Iris pigment epithelial cell (primary cell): ENCODE measurements around the gene ORM2.

Source experiments
- DNase-seq: peaks from one replicate; pipeline ENCODE4 v3.0.0-alpha.2; 2011; ENCODE audit warnings: low read depth

Gene ORM2

DNA sequence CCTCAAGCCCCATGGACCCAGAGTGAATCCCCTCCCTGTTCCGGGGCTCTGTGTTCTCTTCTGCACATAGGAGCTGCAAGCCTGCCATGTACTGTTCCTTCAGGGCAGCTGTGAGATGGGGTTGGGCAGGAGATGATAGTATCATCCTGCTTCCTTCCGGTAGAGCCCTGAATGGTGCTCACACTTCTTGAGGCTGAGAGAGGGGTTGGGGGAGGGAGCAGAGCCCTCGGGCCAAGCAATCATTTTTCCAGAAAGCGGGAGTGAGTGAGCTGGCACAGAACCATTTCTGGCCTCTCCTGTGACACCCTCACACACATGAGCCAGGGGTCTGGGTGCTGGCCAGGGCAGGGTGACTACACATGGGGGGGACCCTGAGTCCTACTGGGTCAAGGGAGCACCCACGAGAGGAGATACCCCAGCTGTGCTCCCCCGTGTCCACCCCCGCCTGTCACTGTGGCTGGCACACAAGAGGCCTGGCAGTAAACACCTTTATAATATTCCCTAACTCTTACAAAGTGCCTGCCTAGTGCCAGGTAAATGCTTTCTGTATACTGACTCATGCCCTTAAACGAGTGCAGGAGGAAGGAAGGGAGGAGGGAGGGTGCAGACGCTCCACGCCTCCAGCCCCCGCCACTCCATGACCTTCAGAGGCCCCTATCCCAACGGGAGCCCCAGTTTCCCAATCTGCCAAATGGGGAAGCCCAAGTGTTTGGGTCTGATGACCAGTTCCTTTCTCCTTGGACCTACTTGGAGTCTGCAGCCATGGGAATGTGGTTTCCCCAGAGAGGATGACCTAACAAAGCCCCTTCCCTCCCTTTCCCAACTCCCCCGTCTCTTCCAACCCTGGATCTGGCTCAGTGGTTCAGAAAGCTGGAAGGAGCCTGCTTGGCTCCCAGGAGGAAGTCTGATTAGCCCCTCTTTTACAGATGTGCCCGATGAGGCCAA lies 42.6 kb downstream of the ORM2 start:
- DNase-seq: no peak

DNA sequence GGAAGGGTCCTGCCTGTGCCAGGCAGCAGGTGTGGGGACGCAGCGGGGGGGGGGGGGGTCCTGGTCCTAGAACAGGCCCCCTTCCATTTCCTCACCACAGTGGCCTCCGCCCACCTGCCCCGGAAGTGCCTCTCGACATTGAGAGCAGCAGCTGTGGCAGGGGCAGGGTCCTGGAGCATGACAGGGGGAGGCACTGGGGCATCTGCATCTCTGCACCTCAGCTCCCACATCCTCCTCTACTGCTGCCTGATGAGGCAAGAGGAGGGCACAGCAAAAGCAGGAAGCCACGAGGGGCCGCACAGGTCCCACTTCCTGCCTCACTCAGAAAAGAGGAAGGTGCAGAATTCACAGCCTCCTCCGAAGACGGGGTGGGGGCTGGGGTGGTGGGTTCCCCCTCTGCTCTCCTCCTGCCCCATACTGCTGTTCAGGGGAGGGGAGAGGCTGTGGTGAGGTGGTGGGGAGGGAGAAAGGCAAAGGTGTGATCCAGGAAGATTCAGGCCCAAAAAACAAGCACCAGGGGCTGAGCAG lies 43.3 kb downstream of the ORM2 start:
- no peak for DNase-seq

DNA sequence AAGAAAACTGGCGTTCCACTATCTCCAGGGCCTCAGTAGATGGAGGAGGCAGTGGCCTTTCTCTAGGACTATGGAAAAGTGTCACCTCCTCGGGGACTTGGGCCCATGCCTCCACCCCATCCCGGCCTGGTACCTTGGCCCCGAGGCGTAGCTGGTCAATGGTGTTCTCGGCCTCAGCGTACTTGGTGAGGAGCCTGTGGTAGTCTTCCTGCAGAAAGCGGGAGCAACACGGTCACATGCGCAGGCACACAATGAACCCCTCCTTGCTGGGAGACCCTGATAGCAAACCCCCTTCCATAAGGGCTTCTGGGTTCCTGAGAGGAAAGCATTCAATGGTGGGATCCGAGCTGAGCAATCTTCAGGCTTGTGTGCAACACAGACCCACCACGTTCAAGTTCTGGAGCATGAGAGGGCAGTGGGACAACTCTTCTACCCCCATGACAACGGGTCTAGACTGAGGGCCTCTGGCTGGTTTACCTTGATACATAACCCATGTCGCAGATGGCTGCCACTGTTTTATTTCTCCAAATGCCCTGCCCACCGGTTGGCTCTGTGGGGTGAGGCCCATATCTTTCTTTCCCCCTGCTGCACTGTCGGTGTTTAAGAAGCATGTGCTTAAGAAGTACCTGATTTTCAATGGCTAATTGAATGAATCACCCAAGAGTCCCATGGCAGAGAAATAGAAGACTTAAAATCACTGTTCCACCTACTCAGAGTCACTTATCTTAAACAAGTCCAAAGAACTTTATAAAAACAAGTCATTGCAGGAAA lies 44.5 kb downstream of the ORM2 start:
- no peak for DNase-seq

DNA sequence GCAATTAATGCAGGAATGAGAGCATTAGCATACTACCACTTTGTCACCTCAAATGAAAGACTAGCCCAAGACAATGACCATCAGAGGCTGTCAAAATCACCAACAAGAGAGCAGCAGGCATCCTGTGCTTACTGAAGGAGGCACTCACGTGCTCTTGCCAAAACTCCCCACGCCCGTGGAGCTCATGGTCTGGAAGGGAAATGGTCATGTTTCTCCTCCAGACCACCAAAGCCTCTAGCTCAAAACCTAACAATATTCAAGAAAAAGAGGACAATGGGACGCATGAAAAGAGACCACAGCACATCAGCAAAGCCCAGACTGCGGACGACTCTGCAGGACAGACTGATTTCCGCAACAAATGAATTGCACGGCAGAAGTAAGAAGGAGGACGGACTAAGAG lies 45.3 kb downstream of the ORM2 start:
- DNase-seq: no peak

DNA sequence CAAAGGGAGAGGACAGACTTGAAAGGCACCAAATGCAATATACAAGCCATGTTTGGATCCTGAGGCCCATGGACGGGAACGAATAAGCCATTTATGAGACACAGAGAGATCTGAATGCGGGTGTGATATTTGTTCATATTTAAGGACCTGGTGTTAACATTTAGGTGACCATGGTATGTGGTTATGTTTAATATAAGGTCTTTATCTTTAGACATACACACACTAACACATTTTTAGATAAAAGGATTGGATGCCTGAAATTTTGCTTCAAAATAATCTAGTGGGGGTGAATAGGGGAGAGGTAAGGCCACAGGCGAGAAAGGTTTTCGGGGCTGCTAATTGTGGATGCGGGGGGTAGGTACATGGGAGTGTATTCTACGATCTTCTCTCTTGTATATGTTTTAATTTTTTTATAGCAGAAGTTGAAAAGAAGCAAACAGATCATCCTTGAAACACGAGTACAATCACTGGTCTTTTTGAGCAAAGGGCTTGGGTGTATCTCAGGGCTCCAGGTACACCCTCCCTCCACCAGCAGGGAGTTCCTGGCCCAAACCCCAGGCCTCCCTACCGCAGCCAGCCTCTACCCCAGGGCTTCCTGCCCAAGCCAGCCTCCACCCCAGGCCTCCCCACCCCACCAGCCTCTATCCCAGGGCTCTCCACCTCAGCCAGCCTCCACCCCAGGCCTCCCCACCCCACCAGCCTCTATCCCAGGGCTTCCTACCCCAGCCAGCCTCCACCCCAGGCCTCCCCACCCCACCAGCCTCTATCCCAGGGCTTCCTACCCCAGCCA lies 45.9 kb downstream of the ORM2 start:
- no peak for DNase-seq

DNA sequence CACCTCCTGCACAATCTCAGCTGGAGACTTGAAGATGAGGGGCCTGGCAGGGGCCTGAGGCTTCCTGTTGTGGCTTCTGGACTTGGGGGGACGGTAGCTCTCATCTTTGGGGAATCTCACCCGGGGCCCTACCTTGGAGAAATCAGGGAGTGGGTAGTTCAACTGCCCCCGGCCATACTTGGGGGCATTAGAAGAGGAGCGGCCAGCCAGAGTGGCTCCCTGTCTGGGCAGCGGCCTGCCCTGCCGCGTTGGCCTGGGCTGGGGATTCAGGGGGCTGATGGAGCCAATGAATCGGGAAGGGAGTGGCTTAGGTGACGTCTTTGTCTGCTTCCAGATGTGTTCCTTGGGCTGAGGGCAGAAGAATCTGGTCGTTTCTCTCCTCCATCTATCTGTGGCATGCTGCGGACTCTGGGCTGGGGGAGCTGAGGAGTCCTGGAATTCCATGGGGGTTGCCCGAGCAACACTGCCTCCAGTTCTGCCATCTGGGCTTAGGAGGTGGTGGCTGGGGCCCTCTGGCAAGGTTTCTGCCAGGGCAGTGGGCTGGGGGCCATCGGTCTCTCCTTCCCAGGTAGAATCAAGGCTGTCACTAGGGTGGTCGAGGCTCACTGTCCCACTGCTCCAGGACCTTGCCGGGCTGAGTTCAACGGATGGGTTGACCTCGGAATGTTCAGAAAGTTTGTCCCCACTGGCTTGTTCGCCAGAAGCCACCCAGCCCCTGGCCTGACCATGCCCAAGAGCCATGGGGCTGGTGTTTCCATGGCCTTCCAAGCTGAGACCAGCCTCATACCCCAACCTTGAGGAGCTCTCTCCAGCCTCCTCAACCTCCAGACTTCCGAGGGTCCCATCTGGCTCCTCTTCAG lies 47.1 kb downstream of the ORM2 start:
- no peak for DNase-seq

DNA sequence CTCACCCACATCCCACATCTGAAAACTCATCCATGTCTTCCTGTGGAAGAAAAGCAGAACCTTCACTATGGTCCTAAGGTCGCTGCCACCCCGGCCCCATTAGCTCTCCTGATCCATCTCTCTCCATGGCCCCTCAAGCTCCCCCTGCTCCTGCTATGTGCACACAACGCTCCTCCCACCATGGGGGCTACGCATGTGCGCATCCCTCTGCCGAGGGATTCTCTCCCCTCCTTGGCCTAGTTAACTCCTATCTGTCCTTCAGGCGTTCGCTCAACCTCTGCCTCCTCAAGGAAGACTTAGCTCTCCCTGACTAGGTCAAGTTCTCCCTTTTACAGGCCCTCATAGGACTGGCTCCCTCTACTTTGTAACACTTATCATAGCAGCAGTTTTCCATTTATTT lies 48.3 kb downstream of the ORM2 start:
- no peak for DNase-seq

DNA sequence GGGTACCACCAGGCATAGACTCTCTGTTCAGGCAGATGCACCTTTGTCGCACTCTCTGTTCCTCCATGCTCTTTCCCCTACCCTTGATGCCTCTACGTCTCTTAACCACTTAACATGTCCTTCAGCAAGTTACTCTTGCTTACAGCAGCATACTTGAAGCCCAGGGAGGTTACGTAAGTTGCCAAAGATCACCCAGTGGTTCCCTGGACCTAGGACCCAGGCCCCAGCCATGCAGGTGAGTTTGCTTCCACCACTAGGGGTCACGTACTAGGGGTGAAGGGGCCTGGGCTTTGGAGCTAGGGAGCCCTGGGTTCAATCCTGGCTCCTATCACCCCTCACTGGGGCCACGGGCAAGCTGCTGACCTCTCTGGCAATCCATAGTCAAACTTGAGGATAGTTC lies 49.2 kb downstream of the ORM2 start:
- DNase-seq: no peak
